Loucy (cell line): ENCODE data around the gene AK6.
A peak's percentile ranks its signal among the peaks of the same experiment; 100 is the strongest.
"Not testable (repeated sequence)": the region's sequence is repeated elsewhere in the genome, so short reads cannot be mapped to it uniquely, and the experiment has no call there.

ENCODE experiments used
- H2AFZ ChIP-seq: fragments of 200-600 bp; sonication (generic); 2 replicates; pipeline ENCODE4 v1.6.0; 2016; ENCODE audit warnings: antibody characterized with exemption, mild to moderate bottlenecking, low read length, moderate library complexity
- H3F3A ChIP-seq: fragments of 200-600 bp; 2 replicates; pipeline ENCODE4 v1.6.0; 2016; ENCODE audit warnings: antibody characterized with exemption, low read depth, mild to moderate bottlenecking
- H3K27me3 ChIP-seq: fragments of 200-600 bp; sonication (generic); 2 replicates; pipeline ENCODE4 v1.6.1; 2014; ENCODE audit warnings: low read length, mild to moderate bottlenecking; ENCODE audit not compliant: insufficient read depth, poor library complexity, severe bottlenecking
- H3K36me3 ChIP-seq: fragments of 200-600 bp; sonication (generic); 2 replicates; pipeline ENCODE4 v1.6.1; 2016; ENCODE audit warnings: low read length; ENCODE audit not compliant: insufficient read depth
- H3K4me1 ChIP-seq: fragments of 200-600 bp; sonication (generic); 2 replicates; pipeline ENCODE4 v1.5.1; 2014; ENCODE audit warnings: low read length, mild to moderate bottlenecking; ENCODE audit not compliant: insufficient read depth, poor library complexity, severe bottlenecking
- H3K4me2 ChIP-seq: fragments of 200-600 bp; sonication (generic); 2 replicates; pipeline ENCODE4 v1.6.0; 2014; ENCODE audit warnings: antibody characterized with exemption, low read length, low read depth, mild to moderate bottlenecking; ENCODE audit not compliant: poor library complexity, severe bottlenecking
- H3K4me3 ChIP-seq: fragments of 200-600 bp; sonication (generic); 2 replicates; pipeline ENCODE4 v1.5.1; 2014; ENCODE audit warnings: low read length, mild to moderate bottlenecking, mixed read lengths; ENCODE audit not compliant: poor library complexity, severe bottlenecking
- H3K79me2 ChIP-seq: fragments of 200-600 bp; sonication (generic); 2 replicates; pipeline ENCODE4 v1.6.1; 2014; ENCODE audit warnings: low read length; ENCODE audit not compliant: insufficient read depth
- H3K9ac ChIP-seq: fragments of 200-600 bp; sonication (generic); 2 replicates; pipeline ENCODE4 v1.6.0; 2014; ENCODE audit warnings: mild to moderate bottlenecking, low read depth, low read length, moderate library complexity; ENCODE audit not compliant: poor library complexity, severe bottlenecking
- H3K9me2 ChIP-seq: fragments of 200-600 bp; sonication (generic); replicated peaks from 2 replicates; pipeline ENCODE4 v1.6.1; 2016; ENCODE audit warnings: low read depth, low read length, mixed read lengths
- H3K9me3 ChIP-seq: fragments of 200-600 bp; sonication (generic); 2 replicates; pipeline ENCODE4 v1.6.1; 2014; ENCODE audit warnings: mild to moderate bottlenecking, antibody characterized with exemption, low read length, low read depth; ENCODE audit not compliant: insufficient read depth
- H4K20me1 ChIP-seq: fragments of 200-600 bp; sonication (generic); 2 replicates; pipeline ENCODE4 v1.6.0; 2014; ENCODE audit warnings: antibody characterized with exemption, low read length, mild to moderate bottlenecking; ENCODE audit not compliant: insufficient read depth, poor library complexity, severe bottlenecking
- EZH2phosphoT487 ChIP-seq: fragments of 200-600 bp; IDR thresholded peaks from 2 replicates; pipeline ENCODE4 v1.6.1; 2018; ENCODE audit warnings: antibody characterized with exemption, mild to moderate bottlenecking, moderate library complexity, borderline replicate concordance
- TF ChIP-seq, protein P1 (sequence below): fragments of 200-600 bp; sonication (generic); conservative IDR thresholded peaks from 2 replicates; pipeline ENCODE4 v1.5.1; 2014; ENCODE audit warnings: mild to moderate bottlenecking, antibody characterized with exemption, low read length

AK6 gene

DNA sequence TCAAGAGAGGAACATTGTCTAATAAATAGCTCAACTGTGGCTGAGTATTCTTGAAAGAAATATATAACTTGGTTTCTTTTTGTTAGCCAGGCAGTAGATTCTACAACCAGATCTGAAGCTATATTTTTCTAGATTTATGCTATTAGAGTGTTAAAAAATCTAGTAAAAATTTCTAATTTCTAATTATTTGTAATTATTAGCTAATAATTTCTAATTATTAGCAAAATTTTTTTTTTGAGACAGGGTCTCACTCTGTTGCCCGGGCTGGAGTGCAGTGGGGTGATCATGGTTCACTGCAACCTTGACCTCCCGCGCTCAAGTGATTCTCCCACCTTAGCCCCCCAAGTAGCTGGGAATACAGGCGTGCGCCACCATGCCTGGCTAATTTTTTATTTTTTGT, 3.1 kb upstream of the AK6 start:
- H3K4me2 ChIP-seq, result peak overlapping the region; percentile 90

DNA sequence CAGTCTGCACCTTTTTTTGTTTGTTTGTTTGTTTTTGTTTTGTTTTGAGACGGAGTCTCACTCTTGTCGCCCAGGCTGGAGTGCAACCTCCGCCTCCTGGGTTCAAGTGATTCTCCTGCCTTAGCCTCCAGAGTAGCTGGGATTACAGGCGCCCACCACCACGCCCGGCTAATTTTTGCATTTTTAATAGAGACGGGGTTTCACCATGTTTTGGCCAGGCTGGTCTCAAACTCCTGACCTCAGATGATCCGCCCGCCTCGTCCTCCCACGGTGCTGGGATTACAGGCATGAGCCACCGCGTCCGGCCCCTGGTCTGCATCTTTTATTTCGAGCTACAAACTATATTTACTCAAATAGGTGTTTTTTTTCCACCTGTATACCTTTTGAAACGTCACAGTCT, 1.0 kb upstream of the AK6 start:
- H4K20me1 ChIP-seq, result peaks cover 51% of the 10 kb centered on the region
- peak overlapping the region; percentile 90 for H3K4me2 ChIP-seq

More for the DNA sequence above, 3.1 kb upstream of the AK6 start:
- no peaks in the 10 kb centered on the region for H3K9me3 ChIP-seq
- no peaks in the 10 kb centered on the region for H3K9me2 ChIP-seq
- H4K20me1 ChIP-seq, result peaks cover 34% of the 10 kb centered on the region
- H3K79me2 ChIP-seq, result peaks cover 47% of the 10 kb centered on the region
- no peak overlapping the region for H2AFZ ChIP-seq
- H3K27me3 ChIP-seq, result no peaks in the 10 kb centered on the region
- peak overlapping the region; percentile 97 for H3K4me3 ChIP-seq
- H3K9ac ChIP-seq, result peak overlapping the region; percentile 96
- no peaks in the 10 kb centered on the region for H3F3A ChIP-seq
- peaks cover 35% of the 10 kb centered on the region for H3K4me1 ChIP-seq
- peaks cover 5% of the 10 kb centered on the region; the same call in 1 of the 2 replicates for H3K36me3 ChIP-seq
- no peak for TF ChIP-seq EZH2phosphoT487
- TF ChIP-seq, protein P1, sequence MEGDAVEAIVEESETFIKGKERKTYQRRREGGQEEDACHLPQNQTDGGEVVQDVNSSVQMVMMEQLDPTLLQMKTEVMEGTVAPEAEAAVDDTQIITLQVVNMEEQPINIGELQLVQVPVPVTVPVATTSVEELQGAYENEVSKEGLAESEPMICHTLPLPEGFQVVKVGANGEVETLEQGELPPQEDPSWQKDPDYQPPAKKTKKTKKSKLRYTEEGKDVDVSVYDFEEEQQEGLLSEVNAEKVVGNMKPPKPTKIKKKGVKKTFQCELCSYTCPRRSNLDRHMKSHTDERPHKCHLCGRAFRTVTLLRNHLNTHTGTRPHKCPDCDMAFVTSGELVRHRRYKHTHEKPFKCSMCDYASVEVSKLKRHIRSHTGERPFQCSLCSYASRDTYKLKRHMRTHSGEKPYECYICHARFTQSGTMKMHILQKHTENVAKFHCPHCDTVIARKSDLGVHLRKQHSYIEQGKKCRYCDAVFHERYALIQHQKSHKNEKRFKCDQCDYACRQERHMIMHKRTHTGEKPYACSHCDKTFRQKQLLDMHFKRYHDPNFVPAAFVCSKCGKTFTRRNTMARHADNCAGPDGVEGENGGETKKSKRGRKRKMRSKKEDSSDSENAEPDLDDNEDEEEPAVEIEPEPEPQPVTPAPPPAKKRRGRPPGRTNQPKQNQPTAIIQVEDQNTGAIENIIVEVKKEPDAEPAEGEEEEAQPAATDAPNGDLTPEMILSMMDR, result no peak

DNA sequence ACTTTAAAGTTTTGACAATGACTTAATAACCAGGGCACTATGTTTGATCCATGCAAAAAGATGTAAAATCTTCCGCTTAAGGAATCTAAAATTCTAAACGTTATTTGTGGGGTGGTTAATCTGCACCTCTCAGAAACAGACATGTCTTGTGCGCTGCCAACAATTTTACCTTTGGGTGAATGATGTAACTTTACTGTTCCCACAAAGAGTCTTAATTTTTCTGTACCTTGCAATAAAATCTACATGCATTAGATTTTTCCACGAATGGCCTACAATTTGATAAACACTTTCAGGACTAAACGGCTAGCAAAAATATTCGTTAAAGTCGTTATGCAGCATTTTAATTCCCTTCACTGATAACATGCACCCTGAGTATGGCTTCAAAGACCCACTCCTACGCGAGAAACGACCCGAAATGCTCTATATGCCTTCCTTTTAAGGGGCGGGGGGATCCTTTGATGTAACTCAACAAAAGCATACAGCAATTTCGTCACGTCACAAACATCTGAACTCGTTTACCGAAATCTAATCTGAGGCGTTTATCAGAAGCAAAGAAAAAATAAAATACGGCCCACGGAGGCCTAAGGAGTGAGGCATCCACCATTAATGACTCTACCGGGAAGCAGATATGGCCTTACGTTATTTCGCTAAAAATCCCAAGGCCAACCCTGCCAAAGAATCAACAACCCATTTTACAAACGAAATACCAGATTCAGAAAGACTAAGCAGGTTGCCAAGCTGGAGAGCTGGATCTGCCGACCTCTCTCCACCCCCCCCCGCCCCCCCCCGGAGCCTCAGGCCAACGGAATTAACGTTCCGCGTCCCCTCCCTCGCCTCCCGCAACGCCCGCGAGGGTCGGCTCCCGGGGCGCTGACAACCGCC, 621 bp downstream of the AK6 start:
- H3K9me3 ChIP-seq, result no peaks in the 10 kb centered on the region
- no peaks in the 10 kb centered on the region for H3K9me2 ChIP-seq
- H3K4me3 ChIP-seq, result peak overlapping the region; percentile 97
- H3K36me3 ChIP-seq, result peaks cover 15% of the 10 kb centered on the region; the same call in 1 of the 2 replicates
- TF ChIP-seq, protein P1, result no peak
- TF ChIP-seq EZH2phosphoT487, result no peak
- H3K9ac ChIP-seq, result peak overlapping the region; percentile 96
- H3K4me2 ChIP-seq, result peak overlapping the region; percentile 99
- peaks cover 45% of the 10 kb centered on the region for H3K4me1 ChIP-seq
- peak overlapping the region; percentile 93 for H2AFZ ChIP-seq
- no peaks in the 10 kb centered on the region for H3K27me3 ChIP-seq
- peaks cover 82% of the 10 kb centered on the region for H3K79me2 ChIP-seq
- no peaks in the 10 kb centered on the region for H3F3A ChIP-seq
- H4K20me1 ChIP-seq, result peaks cover 59% of the 10 kb centered on the region

More for the DNA sequence above, 1.0 kb upstream of the AK6 start:
- Histone ChIP-seq H3K9ac (peak overlapping the region; percentile 96), H3K4me1 (peaks cover 45% of the 10 kb centered on the region), H2AFZ (peak overlapping the region; percentile 93), H3K79me2 (peaks cover 67% of the 10 kb centered on the region), H3K4me3 (peak overlapping the region; percentile 97), H3K36me3 (peaks cover 14% of the 10 kb centered on the region; the same call in 1 of the 2 replicates)
- H3K9me2 ChIP-seq, H3K27me3 ChIP-seq, H3F3A ChIP-seq, H3K9me3 ChIP-seq: not testable (repeated sequence)
